GM19468 (cell line): ENCODE results near the gene TFF3.

ENCODE experiments used
- ATAC-seq: cut with Tn5 transposase; IDR thresholded peaks from one replicate; pipeline ENCODE4 v1.9.1; 2021; ENCODE audit warnings: mild to moderate bottlenecking, moderate library complexity, moderate number of reproducible peaks; ENCODE audit not compliant: unreplicated experiment; ENCODE audit errors: extremely low read depth

TFF3 gene

GRCh38 chr21:42307106-42307505 lies 8.1 kb downstream of the TFF3 start:
- ATAC-seq = no peak

- no peak for ATAC-seq
Measured at GRCh38 chr21:42306366-42307035, 8.7 kb downstream of the TFF3 start.

DNA sequence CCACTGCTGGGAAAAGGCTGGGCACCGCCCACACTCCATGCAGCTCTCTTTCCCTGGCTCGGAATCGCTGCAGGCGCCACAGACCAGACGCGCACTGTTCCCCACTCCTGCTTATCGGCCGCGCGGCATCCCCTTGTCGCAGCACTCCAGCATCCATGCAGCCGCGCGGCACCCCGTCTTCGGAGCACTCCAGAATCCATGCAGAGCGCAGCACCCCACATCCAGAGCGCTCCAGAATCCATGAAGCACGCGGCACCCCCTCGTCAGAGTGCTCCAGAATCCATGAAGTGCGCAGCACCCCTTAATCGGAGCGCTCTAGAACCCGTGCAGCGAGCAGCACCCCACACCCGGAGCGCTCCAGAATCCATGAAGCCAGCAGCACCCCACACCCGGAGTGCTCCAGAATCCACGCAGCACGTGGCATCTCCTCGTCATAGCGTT lies 9.5 kb downstream of the TFF3 start:
- ATAC-seq = no peak

- no peak for ATAC-seq
Measured at GRCh38 chr21:42304556-42305454, 10.4 kb downstream of the TFF3 start.

DNA sequence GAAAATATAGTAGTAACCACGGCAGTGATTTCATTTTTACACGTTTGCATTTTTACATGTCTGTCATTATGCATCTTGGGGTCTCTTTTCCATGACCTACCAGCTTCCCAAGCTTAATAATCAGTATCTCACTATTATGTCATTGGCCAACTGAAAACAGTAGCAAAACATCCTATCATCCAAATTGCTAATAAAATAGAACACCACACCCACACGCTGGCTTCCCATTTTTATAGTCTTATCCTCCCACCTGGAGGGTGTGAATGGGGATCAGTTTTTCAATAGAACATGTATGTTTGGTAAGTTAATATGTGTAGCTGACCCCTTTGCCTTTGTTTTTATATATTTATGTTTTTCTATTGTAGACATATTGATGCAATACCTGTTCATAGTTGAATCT lies 11.8 kb downstream of the TFF3 start:
- no peak for ATAC-seq

GRCh38 chr21:42302794-42303193 lies 12.4 kb downstream of the TFF3 start:
- no peak for ATAC-seq

GRCh38 chr21:42302076-42302650 lies 13.0 kb downstream of the TFF3 start:
- ATAC-seq = no peak

- ATAC-seq = no peak
Measured at GRCh38 chr21:42301371-42302075, 13.7 kb downstream of the TFF3 start.

GRCh38 chr21:42300956-42301355 lies 14.3 kb downstream of the TFF3 start:
- ATAC-seq = no peak

- no peak for ATAC-seq
Measured at GRCh38 chr21:42300045-42300583, 15.1 kb downstream of the TFF3 start.

- ATAC-seq = no peak
Measured at GRCh38 chr21:42299324-42300044, 15.7 kb downstream of the TFF3 start.

GRCh38 chr21:42298657-42299056 lies 16.6 kb downstream of the TFF3 start:
- no peak for ATAC-seq

DNA sequence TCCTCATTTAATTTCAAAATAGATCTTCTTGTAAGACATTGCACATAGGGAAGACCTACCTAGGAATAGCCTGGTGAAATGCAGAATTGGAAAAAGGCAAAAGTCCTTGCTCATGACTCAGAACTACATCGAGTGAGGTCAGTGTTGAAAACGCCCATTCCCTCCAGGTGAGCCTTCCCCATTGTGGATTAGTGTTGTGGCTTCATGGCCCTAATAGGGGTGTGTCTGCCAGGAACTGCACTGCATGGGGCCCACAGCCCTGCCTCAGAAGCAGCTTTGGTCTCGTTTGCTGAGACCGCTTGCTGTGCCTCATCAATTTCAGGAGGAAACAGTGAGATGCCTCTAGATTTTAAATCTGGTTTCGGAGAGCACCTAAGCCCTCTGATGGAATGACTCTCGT lies 17.0 kb downstream of the TFF3 start:
- no peak for ATAC-seq

GRCh38 chr21:42297377-42297776 lies 17.8 kb downstream of the TFF3 start:
- ATAC-seq = no peak

- ATAC-seq = no peak
Measured at GRCh38 chr21:42296501-42296900, 18.7 kb downstream of the TFF3 start.

GRCh38 chr21:42295845-42296244 lies 19.4 kb downstream of the TFF3 start:
- no peak for ATAC-seq

DNA sequence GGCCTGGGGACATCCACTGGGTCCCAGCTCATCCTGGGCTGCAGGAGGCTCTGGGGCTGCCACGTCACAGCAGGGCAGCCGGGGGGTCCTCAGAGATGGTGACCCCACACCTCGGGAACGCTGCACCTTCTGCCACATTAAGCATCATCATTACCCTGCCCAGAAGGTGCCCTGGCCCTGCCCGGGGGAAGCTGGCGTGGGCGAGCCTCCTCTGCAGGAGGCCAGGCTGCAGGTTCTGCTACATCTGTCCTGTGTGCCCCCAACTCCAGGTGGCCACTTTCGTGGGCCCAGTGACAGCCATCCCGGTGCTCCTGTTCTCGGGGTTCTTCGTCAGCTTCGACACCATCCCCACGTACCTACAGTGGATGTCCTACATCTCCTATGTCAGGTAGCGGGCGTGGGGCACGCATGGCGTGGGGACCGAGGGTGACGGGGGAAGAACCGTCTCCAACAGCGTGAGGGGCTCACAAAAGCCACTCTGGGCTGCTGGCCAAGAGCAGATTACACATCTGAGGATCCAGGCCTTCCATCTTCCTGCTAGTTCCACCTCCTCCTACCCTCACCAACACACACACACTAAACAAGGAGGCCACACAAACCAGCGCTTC lies 20.8 kb downstream of the TFF3 start:
- ATAC-seq = no peak

DNA sequence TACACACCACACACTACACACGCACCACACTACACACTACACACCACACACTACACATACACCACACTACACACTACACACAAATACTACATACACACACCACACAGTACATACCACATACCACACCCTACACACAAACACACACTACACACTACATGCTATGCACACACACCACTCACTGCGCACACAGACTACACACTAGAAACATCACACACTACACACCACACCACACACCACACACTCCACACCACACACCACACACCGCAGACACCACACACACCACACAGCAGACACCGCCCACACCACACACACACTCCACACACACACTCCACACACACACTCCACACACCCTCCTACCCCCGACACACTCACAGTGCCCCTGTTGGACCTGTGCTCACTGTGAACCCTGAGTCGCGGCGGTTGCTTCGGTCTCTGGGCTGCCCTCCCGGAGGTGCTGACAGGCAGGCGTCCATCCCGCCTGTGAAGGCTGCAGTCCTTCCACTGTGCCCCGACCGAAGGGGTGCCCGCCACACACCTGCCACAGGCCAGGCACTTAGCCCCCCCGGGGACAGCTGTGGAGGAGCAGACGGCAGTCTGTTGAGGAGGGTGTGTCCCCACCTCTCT lies 21.4 kb downstream of the TFF3 start:
- no peak for ATAC-seq
